HG03378 (cell line): ENCODE data around the gene LIPI.
"Not testable (repeated sequence)": the region's sequence is repeated elsewhere in the genome, so short reads cannot be mapped to it uniquely, and the experiment has no call there.

Experiments
- ATAC-seq: cut with Tn5 transposase; IDR thresholded peaks from one replicate; pipeline ENCODE4 v1.9.1; 2021; ENCODE audit warnings: mild to moderate bottlenecking, moderate library complexity; ENCODE audit not compliant: unreplicated experiment

The LIPI gene

DNA sequence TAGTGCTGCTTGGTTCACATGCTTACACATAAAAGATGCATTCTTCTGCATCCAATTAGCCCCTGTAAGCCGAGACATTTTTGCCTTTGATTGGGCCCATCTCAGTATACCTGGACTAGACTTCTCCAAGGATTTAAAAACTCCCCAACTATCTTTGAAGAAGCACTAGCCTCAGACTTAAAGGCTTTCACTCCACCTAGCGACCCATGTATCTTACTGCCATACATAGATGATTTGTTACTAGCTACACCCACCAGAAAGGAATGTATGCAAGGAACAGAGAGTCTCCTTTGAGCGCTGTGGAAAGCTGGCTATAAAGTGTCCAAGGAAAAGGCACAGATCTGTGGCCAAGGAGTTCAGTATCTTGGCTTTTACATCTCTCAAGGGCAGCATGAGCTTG is 91.7 kb downstream of the LIPI start:
- ATAC-seq: no peak

DNA sequence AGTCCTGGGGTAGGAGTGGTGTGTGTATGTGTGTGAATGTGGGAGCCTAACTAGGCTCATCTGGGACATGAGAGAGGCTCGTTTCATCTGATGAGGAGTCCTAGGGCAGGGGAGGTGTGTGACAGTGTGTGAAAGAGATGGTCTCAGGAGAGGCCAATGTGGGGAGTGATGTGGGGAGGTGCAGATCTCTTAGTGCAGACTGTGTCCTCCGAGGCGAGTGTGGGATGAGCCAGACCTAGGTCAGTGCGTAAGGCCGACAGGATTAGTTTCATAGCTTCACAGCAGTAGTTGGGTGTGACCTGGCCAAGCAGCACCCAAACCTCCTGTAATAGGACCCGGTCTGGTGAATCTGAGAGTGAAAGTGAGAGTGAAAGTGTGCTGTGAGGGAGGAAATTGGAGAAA is 94.7 kb downstream of the LIPI start:
- ATAC-seq: peak; percentile 89

DNA sequence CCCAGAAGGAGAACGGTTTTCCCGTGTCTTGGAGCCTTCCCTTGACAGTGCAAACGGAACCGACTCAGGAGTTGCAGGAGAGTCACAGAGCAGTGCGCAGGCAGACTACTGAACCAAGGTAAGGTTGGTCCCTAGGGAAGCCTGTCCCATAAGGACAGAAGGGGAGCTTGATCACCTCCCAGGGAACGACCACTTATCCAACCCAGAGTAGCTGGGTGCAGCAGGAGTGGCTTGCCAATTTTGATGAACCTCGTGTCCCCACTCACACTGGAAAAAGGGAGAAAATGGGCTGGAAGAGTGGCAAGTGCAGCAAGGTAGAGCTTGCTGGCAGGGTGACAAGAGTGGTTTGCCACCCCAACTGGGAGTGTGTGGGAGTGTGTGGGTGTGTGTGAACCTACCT is 95.1 kb downstream of the LIPI start:
- no peak for ATAC-seq

DNA sequence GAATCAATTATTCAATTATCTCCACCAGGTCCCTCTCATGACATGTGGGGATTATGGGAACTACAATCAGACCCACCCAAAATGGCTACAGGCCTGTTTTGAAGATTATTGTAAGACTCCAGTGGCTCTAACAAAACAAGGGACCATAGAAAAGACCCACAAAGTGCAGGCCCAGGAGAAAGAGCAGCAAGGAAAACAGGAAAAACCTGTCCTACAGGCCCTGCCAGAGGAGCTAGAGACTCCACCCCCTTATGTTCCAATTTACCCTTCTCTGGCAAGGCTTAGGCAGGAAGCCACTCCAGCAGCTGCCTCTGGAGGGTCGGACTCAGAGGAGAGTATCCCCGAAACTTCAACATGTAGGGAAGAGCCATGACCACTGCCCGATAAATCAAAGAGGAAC is 96.5 kb downstream of the LIPI start:
- ATAC-seq: no peak

DNA sequence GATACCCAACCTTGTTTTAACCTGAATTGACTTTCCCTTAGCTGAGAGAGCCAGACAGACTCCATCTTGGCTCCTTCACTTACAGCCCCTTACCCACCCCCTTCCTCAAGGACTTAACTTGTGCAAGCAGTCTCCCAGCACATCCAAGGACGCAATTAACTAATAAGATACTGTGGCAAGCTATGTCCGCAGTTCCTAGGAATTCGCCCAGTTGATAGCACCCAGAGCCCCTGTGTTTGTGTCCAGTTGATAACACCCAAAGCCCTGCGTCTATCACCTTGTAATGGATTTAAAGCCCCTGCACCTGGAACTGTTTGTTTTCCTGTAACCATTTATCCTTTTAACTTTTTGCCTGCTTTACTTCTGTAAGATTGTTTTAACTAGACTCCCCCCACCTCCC is 106.2 kb downstream of the LIPI start:
- ATAC-seq: not testable (repeated sequence)

DNA sequence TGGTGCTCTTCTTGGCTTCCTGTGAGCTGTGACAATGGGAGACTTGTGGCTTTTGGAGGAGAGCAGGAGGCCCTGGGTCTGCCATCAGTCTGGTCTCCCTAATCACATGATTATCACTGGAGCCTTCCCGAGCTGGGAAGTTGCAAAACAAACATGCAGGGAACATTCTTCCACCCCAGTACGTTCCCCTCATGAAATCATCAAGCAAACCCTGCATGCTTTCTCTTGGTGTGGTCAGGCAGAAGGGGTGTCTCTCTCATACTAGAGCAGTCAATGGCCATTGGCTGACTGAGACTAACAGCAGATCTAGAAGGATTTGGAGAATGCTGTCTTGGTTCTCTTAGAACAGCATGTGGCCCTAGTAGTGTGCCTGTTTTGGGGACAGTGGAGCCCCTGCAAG is 111.2 kb downstream of the LIPI start:
- no peak for ATAC-seq

DNA sequence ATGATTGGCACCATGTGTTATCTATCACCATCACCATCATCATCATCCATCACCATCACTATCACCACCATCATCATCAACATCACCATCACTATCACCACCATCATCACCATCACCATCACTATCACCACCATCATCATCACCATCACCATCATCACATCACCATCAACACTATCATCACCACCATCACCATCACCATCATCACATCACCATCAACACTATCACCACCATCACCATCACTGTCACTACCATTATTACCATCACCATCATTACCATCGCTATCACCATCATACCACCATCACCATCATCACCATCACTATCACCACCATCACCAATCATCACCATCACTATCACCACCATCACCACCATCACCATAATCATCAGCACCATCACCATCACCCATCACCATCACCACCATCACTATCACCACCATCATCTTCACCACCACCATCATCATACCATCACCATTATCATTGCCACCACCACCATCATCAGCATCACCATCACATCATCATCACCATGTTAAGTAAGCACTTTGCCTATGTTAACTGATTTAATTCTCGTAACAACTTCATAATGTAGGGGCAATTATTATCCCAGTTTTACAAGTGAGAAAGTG is 112.8 kb downstream of the LIPI start:
- no peak for ATAC-seq

DNA sequence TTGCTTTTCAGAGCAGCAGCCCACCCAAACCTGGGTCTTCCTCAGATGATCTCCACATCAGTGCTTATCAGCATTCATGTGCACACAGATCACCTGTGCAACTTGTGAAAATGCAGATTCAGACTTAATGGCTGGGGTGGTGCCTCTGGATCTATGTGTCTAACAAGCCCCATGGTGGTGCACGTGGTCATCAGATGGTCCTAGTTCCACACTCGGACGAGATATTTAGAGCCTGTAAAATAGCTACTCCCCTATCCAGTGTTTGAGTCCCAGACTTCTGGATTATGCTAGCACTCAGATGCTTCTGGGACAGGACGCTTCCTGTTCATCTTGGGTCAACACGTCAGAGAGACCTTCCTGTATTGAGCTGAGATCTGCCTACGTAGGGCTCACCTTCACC is 114.2 kb downstream of the LIPI start:
- ATAC-seq: no peak

DNA sequence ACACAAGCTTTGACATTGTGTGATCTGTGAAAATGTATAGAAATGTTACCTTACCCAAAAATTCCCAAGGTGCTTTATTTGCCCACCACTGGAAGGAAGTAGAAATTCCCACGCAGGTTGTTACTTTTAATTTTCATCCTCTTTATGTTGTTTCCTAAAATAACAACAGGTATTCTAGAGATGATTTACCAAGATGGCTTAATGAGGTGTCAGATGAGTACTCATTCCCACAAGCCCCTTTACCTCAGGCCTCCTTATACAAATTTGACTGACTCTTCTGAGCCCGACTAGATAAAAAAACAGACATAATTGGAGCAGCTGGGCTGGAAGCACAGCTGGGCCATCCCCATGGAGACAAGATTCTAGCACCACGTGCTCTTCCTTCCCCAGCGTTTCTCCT is 114.6 kb downstream of the LIPI start:
- peak; percentile 44 for ATAC-seq

DNA sequence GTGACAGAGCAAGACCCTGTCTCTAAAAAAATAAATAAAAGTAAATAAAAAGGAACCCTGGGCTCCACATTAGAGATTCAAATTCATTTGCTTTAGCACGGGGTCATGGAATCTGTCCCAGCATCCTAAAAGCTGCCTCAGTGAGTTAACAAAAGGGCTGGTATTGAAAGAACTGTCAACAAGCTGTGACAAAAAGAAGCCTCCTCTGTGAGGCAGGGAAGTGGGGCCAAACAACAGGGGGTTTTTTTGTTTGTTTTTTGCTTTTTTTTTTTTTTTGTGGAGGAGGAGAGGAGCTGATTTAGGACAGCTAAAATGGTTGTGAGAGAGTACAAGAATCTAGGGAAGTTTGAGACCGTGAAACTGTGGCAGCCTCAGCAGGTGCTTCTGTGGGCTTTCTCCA is 115.7 kb downstream of the LIPI start:
- ATAC-seq: peak; percentile 22

DNA sequence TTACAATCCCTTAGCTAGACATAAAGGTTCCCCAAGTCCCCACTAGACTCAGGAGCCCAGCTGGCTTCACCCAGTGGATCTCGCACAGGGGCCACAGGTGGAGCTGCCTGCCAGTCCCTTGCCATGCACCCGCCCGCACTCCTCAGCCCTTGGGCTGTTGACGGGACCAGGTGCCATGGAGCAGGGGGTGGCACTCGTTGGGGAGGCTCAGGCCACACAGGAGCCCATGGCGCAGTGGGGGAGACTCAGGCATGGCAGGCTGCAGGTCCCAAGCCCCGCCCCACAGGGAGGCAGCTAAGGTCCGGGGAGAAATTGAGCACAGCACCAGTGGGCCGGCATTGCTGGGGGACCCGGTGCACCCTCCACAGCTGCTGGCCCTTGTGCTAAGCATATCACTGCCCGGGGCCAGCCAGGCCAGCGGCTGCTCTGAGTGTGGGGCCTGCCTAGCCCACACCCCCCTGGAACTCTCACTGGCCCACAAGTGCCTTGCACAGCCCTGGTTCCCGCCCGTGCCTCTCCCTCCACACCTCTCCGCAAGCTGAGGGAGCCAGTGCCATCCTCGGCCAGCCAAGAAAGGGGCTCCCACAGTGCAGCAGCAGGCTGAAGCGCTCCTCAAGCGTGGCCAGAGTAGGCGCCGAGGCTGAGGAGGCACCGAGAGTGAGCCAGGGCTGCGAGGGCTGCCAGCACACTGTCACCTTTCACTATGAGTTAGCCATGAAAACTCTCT is 117.8 kb downstream of the LIPI start:
- ATAC-seq: no peak

DNA sequence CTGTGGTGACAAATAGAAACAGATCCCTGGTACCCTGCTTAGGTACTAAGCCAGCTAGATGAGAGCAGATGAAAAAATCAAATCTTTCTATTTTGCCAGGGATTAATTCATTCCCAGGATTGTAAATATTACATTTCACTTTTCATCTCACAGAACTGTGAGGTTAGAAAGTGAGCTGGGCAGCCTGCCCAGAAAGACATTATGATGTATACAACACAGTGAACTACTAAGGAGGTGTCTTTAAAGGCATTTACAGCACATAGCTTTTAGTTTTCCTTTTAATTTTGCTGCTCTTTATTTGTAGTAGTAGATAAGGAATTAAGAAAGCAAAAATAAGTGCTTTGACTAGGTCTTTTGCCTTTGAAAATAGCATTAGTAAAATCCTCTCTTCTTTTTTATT is 120.6 kb downstream of the LIPI start:
- ATAC-seq: not testable (repeated sequence)

DNA sequence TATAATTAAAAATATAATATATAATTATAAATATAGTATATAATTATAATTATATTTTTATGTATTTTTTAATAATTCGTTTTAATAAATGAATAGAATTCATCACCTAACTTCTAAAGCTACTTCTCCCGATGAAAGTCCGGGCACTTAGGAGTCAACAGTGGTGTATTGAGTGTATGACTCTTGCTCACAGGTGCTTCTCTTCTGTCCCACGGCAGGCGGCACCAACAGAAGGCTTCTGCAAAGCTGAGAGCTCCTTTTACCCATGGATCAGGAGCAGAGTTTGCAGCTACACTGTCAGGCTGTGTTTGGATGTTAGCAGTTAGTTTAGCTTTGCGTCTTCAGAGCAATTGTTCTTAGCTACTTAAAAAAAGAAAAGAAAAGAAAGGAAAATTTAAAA is 122.4 kb downstream of the LIPI start:
- no peak for ATAC-seq

DNA sequence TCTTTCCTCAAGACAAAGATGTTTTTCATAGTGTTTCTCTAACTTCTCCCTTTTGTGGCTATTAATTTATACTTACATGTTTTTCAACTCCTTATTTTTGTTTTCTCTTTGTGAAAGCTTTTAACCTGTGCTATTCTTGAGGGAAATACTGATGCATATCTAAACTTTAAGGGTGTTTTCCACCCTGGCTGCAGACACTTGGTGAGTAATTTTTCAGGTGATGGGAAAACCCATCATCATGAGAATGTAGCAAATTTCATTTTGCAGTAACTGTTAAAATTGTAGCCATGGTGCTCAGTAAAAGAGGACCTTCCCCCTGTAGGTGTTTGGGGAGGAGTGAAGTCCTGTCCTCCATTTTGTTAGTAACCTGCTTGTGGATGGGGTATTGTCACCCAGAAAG is 124.2 kb downstream of the LIPI start:
- ATAC-seq: peak; percentile 76

DNA sequence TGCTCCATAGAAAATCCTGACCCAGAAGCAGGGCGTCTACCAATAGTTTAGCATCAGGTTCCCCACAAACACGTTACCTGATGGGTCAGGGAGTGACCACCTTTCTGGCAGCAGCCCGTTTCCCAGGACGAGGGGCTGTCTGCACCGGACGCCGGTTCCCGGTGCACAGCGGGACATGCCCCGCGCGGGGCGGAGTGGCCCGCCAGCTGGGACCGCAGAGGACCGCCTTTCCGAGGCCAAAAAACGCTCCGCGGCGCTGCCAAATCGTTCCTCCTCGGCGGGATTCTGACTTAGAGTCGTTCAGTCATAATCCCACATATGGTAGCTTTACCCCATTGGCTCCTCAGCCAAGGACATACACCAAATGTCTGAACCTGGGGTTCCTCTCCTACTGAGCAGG is 126.1 kb downstream of the LIPI start:
- ATAC-seq: no peak

DNA sequence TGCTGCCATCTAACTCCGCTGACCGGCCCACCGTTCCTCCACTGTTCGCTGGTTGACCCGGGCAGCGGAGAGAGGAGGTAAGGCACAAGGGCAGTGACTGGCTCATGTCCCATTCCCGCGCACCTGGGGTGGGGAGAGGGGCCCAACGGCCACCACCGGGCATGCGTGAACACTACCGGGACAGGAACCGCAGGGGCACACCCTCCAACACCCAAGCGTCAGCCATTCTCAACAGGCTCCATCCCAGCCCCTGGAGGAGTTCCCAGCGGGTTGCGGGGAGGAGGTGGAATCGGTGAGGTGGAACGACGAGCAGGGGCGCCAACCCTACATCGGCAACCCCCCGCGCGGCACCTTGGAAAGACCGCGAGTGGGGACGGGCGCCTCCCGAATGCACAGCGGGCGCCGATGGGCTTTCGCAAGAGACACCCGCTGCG is 126.7 kb downstream of the LIPI start:
- no peak for ATAC-seq

DNA sequence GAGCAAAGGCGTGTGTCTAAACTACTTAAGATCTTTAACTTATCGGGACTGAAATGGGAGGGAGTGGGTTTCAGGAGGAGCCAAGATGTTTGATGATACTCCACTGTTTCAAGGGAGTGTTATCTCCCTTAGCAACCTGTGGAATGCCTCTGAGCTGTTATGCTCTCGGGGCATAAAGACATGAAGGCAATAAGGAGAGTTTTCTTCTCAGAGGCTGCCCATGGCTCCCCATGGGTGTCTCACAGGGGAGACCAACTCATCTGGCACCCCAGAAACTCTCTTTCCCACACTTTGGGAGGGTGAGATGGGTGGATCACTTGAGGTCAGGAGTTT is 130.0 kb downstream of the LIPI start:
- ATAC-seq: no peak

DNA sequence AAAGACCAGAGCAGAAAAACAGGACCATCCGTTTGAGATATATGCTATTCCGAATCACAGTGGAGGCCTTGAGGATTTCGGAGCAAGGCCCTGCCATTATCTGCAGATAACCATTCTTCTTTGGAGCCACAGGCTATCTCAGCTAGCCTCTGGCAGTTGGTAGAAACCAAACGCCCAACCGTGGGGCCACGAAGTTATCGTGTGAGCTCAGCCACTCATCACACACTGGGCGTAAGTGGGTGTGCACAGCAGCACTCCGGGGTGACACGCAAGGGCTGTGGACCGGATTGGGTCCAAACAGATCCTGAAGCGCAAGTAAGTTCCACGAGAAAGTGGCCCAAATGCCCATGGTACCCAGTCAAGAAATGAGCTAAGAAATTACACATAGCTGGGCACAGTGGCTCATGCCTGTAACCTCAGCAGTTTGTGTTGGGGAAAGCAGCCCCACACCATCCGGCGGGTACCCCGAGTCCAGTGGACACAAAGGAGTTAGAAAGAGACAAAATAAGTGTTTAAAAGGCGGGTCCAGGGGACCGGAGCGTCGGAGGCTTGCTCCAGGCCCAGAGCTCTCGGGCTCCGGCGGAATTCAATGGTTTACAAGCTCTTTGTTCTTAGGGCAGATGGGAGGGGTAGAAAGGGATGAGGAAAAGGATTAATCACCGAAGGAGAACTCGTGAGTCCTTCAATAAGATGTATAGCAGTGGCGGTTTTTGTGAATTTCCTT is 130.6 kb downstream of the LIPI start:
- ATAC-seq: no peak

DNA sequence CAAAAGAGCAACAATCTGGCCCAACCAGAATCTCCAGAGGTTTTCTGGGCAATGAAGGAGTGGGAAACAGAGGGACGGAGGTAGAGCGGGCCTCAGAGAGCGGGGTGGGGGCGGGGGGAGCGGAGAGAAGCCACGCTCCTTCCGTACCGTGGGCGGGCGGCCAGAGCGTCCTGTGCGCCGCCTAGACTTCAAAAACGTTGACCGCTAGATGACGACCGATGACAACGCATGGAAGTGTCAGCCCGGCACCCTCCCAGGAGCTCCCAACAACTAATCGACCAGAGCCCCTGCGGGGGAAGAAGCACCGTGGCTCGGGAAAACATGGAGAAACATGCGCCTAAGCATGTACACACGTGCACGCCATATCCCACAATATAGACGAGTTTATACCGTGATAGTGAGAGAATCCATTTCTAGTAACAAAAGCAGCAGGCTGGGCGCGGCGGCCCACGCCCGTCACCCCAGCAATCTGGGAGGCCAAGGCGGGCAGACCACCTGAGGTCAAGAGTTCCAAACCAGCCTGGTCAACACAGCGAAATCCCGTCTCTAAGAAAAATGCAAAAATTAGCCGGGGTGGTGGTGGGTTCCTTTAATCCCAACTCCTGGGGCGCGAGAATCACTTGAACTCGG is 131.9 kb downstream of the LIPI start:
- ATAC-seq: no peak

DNA sequence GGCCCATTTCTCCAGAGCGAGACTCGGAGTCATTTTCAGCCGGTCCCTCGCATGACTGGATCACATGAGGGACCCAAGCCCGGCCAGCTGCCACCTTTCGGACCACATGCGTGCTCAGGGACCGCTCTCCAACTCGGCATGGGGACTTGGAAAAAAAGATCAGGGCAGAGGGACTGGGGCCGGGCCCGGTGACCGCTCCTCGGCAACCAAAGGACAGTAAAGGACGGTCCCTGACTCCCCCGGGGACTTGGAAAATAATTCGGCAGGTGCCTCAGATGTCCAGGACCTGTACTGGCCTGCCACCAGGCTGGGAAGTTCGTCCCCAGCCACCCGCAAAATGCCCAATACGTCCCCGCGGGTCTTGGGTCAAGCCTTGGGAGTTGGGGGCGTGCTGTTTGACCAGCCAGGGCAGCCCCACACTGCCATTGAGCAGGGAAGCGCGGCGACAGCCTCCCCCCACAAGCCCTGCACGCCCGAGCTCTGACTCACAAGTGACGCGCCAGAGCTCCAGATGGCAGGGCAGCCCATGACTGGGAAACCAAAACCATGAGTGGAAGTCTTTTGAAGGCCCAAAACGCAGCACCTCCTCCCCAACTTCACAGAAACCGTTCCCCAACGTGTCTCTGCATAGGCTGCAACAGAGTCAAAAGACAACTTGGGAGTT is 134.5 kb downstream of the LIPI start:
- ATAC-seq: no peak
